Dendritic cell treated with granulocyte-macrophage colony-stimulating factor and Interleukin-4, amounts not matched to agents 40 ng/mL and 50 ng/mL, for 4 days (primary cell): Measurements from ENCODE around the gene CPEB2.

Experiments used
- H3K27ac Mint-ChIP-seq: one replicate; pipeline ENCODE4 v1.8.0; 2022; ENCODE audit warnings: mild to moderate bottlenecking, mixed read lengths
- H3K27me3 Mint-ChIP-seq: one replicate; pipeline ENCODE4 v1.8.0; 2022; ENCODE audit warnings: mild to moderate bottlenecking, mixed read lengths
- H3K36me3 Mint-ChIP-seq: one replicate; pipeline ENCODE4 v1.8.0; 2022; ENCODE audit warnings: low read depth, mixed read lengths
- H3K4me1 Mint-ChIP-seq: one replicate; pipeline ENCODE4 v1.8.0; 2022; ENCODE audit warnings: low read depth, mixed read lengths
- H3K4me3 Mint-ChIP-seq: one replicate; pipeline ENCODE4 v1.8.0; 2022; ENCODE audit warnings: mild to moderate bottlenecking, moderate library complexity, mixed read lengths
- H3K9me3 Mint-ChIP-seq: one replicate; pipeline ENCODE4 v1.8.0; 2022; ENCODE audit warnings: mixed read lengths
- intact Hi-C: fragments of 100-400 bp; cut with micrococcal nuclease; formaldehyde crosslinking; loops from one replicate; pipeline ENCODE4 v1.15.0; 2022

CPEB2 gene

GRCh38 chr4:15020502-15021286 lies 18.4 kb downstream of the CPEB2 start:
- intact Hi-C loops: no loop called here
- H3K27ac Mint-ChIP-seq: no peak overlapping the region

GRCh38 chr4:15021311-15021710 lies 19.0 kb downstream of the CPEB2 start:
- no peak overlapping the region for H3K27ac Mint-ChIP-seq
- no peaks in the 10 kb centered on the region for H3K9me3 Mint-ChIP-seq
- peaks cover 33% of the 10 kb centered on the region for H3K4me1 Mint-ChIP-seq
- intact Hi-C loops: no loop called here
- H3K27me3 Mint-ChIP-seq: no peaks in the 10 kb centered on the region
- H3K4me3 Mint-ChIP-seq: no peak overlapping the region
- H3K36me3 Mint-ChIP-seq: peaks cover 72% of the 10 kb centered on the region

More at GRCh38 chr4:15020502-15021286, 18.4 kb downstream of the CPEB2 start:
- no peaks in the 10 kb centered on the region for H3K9me3 Mint-ChIP-seq
- H3K27me3 Mint-ChIP-seq: no peaks in the 10 kb centered on the region
- no peak overlapping the region for H3K4me3 Mint-ChIP-seq
- H3K4me1 Mint-ChIP-seq: peaks cover 37% of the 10 kb centered on the region
- H3K36me3 Mint-ChIP-seq: peaks cover 74% of the 10 kb centered on the region

GRCh38 chr4:15021946-15022345 lies 19.7 kb downstream of the CPEB2 start:
- Mint-ChIP-seq H3K27ac (no peak overlapping the region), H3K27me3 (no peaks in the 10 kb centered on the region), H3K9me3 (no peaks in the 10 kb centered on the region), H3K4me3 (no peak overlapping the region), H3K36me3 (peaks cover 66% of the 10 kb centered on the region), H3K4me1 (peaks cover 32% of the 10 kb centered on the region)
- intact Hi-C loops: no loop called here

- Mint-ChIP-seq H3K27me3 (no peaks in the 10 kb centered on the region), H3K4me1 (peaks cover 32% of the 10 kb centered on the region), H3K9me3 (no peaks in the 10 kb centered on the region), H3K36me3 (peaks cover 58% of the 10 kb centered on the region), H3K27ac (no peak overlapping the region), H3K4me3 (no peak overlapping the region)
- intact Hi-C loops: no loop called here
These were observed 22.1 kb downstream of the CPEB2 start for GRCh38 chr4:15024386-15024785.

- peaks cover 23% of the 10 kb centered on the region for H3K4me1 Mint-ChIP-seq
- intact Hi-C loops: no loop called here
- peaks cover 50% of the 10 kb centered on the region for H3K36me3 Mint-ChIP-seq
- no peak overlapping the region for H3K4me3 Mint-ChIP-seq
- H3K9me3 Mint-ChIP-seq: no peaks in the 10 kb centered on the region
- H3K27ac Mint-ChIP-seq: no peak overlapping the region
- H3K27me3 Mint-ChIP-seq: no peaks in the 10 kb centered on the region
These were observed 23.4 kb downstream of the CPEB2 start for GRCh38 chr4:15025693-15026092.

GRCh38 chr4:15027921-15028435 lies 25.7 kb downstream of the CPEB2 start:
- Mint-ChIP-seq H3K27ac (no peak overlapping the region), H3K36me3 (peaks cover 37% of the 10 kb centered on the region), H3K4me1 (peaks cover 12% of the 10 kb centered on the region), H3K27me3 (no peaks in the 10 kb centered on the region), H3K9me3 (no peaks in the 10 kb centered on the region), H3K4me3 (no peak overlapping the region)
- intact Hi-C loops: no loop called here

- Mint-ChIP-seq H3K36me3 (peaks cover 47% of the 10 kb centered on the region), H3K4me1 (peaks cover 10% of the 10 kb centered on the region), H3K27ac (no peak overlapping the region), H3K4me3 (no peak overlapping the region), H3K9me3 (no peaks in the 10 kb centered on the region), H3K27me3 (no peaks in the 10 kb centered on the region)
- intact Hi-C loops: no loop called here
These were observed 28.9 kb downstream of the CPEB2 start for GRCh38 chr4:15031197-15031596.

GRCh38 chr4:15031993-15032675 lies 29.9 kb downstream of the CPEB2 start:
- Mint-ChIP-seq H3K27me3 (no peaks in the 10 kb centered on the region), H3K9me3 (no peaks in the 10 kb centered on the region), H3K4me1 (peaks cover 10% of the 10 kb centered on the region), H3K4me3 (no peak overlapping the region), H3K36me3 (peaks cover 51% of the 10 kb centered on the region), H3K27ac (no peak overlapping the region)
- intact Hi-C loops: no loop called here

- intact Hi-C loops: no loop called here
- Mint-ChIP-seq H3K9me3 (no peaks in the 10 kb centered on the region), H3K27me3 (no peaks in the 10 kb centered on the region)
These were observed 31.9 kb downstream of the CPEB2 start for GRCh38 chr4:15034071-15034764.

GRCh38 chr4:15035159-15035558 lies 32.9 kb downstream of the CPEB2 start:
- H3K9me3 Mint-ChIP-seq: no peaks in the 10 kb centered on the region
- H3K27me3 Mint-ChIP-seq: no peaks in the 10 kb centered on the region
- no peak overlapping the region for H3K27ac Mint-ChIP-seq

More at GRCh38 chr4:15034071-15034764, 31.9 kb downstream of the CPEB2 start:
- Mint-ChIP-seq H3K36me3 (peaks cover 51% of the 10 kb centered on the region), H3K4me3 (no peak overlapping the region), H3K27ac (no peak overlapping the region), H3K4me1 (peaks cover 10% of the 10 kb centered on the region)

GRCh38 chr4:15037923-15038541 lies 35.8 kb downstream of the CPEB2 start:
- no peaks in the 10 kb centered on the region for H3K9me3 Mint-ChIP-seq
- H3K27me3 Mint-ChIP-seq: no peaks in the 10 kb centered on the region
- no peak overlapping the region for H3K27ac Mint-ChIP-seq
- H3K4me1 Mint-ChIP-seq: peaks cover 16% of the 10 kb centered on the region
- no peak overlapping the region for H3K4me3 Mint-ChIP-seq
- H3K36me3 Mint-ChIP-seq: peaks cover 66% of the 10 kb centered on the region
- intact Hi-C loops: no loop called here

More at GRCh38 chr4:15035159-15035558, 32.9 kb downstream of the CPEB2 start:
- intact Hi-C loops: no loop called here
- no peak overlapping the region for H3K4me3 Mint-ChIP-seq
- peaks cover 10% of the 10 kb centered on the region for H3K4me1 Mint-ChIP-seq
- peaks cover 46% of the 10 kb centered on the region for H3K36me3 Mint-ChIP-seq

- Mint-ChIP-seq H3K4me3 (no peak overlapping the region), H3K27ac (no peak overlapping the region)
- intact Hi-C loops: loop anchor here (5.0 kb wide), 1 partner anchor 34 kb away; no protein-coding TSS in a partner anchor
These were observed 38.7 kb downstream of the CPEB2 start for GRCh38 chr4:15040916-15041463.

GRCh38 chr4:15042529-15043167 lies 40.4 kb downstream of the CPEB2 start:
- peaks cover 44% of the 10 kb centered on the region for H3K36me3 Mint-ChIP-seq
- intact Hi-C loops: loop anchor here (5.0 kb wide), 1 partner anchor 35 kb away; no protein-coding TSS in a partner anchor
- no peak overlapping the region for H3K4me3 Mint-ChIP-seq
- no peak overlapping the region for H3K27ac Mint-ChIP-seq
- H3K4me1 Mint-ChIP-seq: peaks cover 6% of the 10 kb centered on the region
- no peaks in the 10 kb centered on the region for H3K9me3 Mint-ChIP-seq
- no peaks in the 10 kb centered on the region for H3K27me3 Mint-ChIP-seq

More at GRCh38 chr4:15040916-15041463, 38.7 kb downstream of the CPEB2 start:
- peaks cover 50% of the 10 kb centered on the region for H3K36me3 Mint-ChIP-seq
- H3K9me3 Mint-ChIP-seq: no peaks in the 10 kb centered on the region
- no peaks in the 10 kb centered on the region for H3K27me3 Mint-ChIP-seq
- H3K4me1 Mint-ChIP-seq: peaks cover 6% of the 10 kb centered on the region
